ENCODE results near the gene GRID1. TPM values are rescaled to one million over a fixed set of nuclear protein-coding genes. Genes with fewer than 3 reads are reported as not detected.

GRID1 gene
- total RNA-seq, 1 experiment from 2014 or later: 0.37 TPM

- TF ChIP-seq NFYB (CRISPR knock-in tag; conservative IDR thresholded peaks at IDR 0.05; ENCODE audit: low read depth): no peak
- TF ChIP-seq, protein P1, sequence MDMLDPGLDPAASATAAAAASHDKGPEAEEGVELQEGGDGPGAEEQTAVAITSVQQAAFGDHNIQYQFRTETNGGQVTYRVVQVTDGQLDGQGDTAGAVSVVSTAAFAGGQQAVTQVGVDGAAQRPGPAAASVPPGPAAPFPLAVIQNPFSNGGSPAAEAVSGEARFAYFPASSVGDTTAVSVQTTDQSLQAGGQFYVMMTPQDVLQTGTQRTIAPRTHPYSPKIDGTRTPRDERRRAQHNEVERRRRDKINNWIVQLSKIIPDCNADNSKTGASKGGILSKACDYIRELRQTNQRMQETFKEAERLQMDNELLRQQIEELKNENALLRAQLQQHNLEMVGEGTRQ (CRISPR knock-in tag; IDR thresholded peaks at IDR 0.05): no peak
Observed at GRCh38 chr10:86167762-86168128, 198.8 kb downstream of the GRID1 start (continued).

DNA sequence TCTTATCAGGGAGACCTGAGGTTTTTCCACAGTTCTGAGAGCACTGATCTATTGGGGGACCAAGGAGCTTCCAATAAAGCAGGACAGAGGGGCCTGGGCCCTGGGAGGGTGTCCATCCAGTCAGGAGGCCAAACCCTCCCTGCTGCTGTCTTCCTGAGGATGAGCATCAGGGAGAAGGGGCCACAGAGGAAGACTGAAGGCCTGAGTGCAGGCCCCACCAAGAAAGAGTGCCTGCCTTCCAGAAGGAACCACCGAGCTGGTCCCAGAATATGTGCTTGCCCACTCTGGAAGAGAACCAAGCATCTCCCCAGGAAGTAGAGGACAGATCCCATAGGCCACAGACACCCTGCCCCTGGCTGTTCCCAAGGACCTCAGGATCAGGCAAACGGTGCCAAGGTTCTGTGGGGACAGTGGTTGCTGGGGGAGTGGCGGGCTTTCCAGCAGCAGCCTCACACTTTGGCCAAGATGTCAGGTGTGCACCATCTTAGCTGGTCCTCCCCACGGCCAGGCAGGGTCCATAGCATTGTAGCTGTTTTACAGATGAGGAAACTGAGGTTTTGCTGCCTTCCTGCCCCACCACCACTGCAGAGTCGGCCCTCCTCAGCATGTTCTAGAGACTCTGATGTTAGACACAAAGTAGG lies 199.4 kb downstream of the GRID1 start:
- no peaks in the 10 kb centered on the region for H3K4me1 Mint-ChIP-seq
- no peak for ATAC-seq
- H3K36me3 Mint-ChIP-seq: no peaks in the 10 kb centered on the region
- no peaks in the 10 kb centered on the region; the same call in 1 of the 2 replicates for H3K27me3 Mint-ChIP-seq (ENCODE audit: low read depth)
- no peak overlapping the region for H3K4me3 Mint-ChIP-seq
- TF ChIP-seq SP1 (CRISPR knock-in tag; conservative IDR thresholded peaks at IDR 0.05): no peak
- TF ChIP-seq ZNF317 (CRISPR knock-in tag; IDR thresholded peaks at IDR 0.05; ENCODE audit: borderline replicate concordance, low read depth): no peak
- TF ChIP-seq JAZF1 (CRISPR knock-in tag; IDR thresholded peaks at IDR 0.05): no peak
- TF ChIP-seq, protein P2, sequence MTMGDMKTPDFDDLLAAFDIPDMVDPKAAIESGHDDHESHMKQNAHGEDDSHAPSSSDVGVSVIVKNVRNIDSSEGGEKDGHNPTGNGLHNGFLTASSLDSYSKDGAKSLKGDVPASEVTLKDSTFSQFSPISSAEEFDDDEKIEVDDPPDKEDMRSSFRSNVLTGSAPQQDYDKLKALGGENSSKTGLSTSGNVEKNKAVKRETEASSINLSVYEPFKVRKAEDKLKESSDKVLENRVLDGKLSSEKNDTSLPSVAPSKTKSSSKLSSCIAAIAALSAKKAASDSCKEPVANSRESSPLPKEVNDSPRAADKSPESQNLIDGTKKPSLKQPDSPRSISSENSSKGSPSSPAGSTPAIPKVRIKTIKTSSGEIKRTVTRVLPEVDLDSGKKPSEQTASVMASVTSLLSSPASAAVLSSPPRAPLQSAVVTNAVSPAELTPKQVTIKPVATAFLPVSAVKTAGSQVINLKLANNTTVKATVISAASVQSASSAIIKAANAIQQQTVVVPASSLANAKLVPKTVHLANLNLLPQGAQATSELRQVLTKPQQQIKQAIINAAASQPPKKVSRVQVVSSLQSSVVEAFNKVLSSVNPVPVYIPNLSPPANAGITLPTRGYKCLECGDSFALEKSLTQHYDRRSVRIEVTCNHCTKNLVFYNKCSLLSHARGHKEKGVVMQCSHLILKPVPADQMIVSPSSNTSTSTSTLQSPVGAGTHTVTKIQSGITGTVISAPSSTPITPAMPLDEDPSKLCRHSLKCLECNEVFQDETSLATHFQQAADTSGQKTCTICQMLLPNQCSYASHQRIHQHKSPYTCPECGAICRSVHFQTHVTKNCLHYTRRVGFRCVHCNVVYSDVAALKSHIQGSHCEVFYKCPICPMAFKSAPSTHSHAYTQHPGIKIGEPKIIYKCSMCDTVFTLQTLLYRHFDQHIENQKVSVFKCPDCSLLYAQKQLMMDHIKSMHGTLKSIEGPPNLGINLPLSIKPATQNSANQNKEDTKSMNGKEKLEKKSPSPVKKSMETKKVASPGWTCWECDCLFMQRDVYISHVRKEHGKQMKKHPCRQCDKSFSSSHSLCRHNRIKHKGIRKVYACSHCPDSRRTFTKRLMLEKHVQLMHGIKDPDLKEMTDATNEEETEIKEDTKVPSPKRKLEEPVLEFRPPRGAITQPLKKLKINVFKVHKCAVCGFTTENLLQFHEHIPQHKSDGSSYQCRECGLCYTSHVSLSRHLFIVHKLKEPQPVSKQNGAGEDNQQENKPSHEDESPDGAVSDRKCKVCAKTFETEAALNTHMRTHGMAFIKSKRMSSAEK (CRISPR knock-in tag; IDR thresholded peaks at IDR 0.05; ENCODE audit: borderline replicate concordance): no peak
- no peak for TF ChIP-seq ZMAT4 (CRISPR knock-in tag; IDR thresholded peaks at IDR 0.05)
- TF ChIP-seq, protein P3, sequence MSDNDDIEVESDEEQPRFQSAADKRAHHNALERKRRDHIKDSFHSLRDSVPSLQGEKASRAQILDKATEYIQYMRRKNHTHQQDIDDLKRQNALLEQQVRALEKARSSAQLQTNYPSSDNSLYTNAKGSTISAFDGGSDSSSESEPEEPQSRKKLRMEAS (CRISPR knock-in tag; IDR thresholded peaks at IDR 0.05): no peak
- no peak for TF ChIP-seq ZBTB43 (CRISPR knock-in tag; IDR thresholded peaks at IDR 0.05)
- TF ChIP-seq OVOL2 (CRISPR knock-in tag; IDR thresholded peaks at IDR 0.05; ENCODE audit: borderline replicate concordance): no peak
- no peak for TF ChIP-seq GTF2I (CRISPR knock-in tag; conservative IDR thresholded peaks at IDR 0.05)
- no peak for TF ChIP-seq ZNF423 (CRISPR knock-in tag; IDR thresholded peaks at IDR 0.05)
- no peak for TF ChIP-seq TP53 (CRISPR knock-in tag; IDR thresholded peaks at IDR 0.05)
- TF ChIP-seq FOXK1 (CRISPR knock-in tag; IDR thresholded peaks at IDR 0.05): no peak
- TF ChIP-seq RORB (CRISPR knock-in tag; IDR thresholded peaks at IDR 0.05): no peak
- TF ChIP-seq, protein P4, sequence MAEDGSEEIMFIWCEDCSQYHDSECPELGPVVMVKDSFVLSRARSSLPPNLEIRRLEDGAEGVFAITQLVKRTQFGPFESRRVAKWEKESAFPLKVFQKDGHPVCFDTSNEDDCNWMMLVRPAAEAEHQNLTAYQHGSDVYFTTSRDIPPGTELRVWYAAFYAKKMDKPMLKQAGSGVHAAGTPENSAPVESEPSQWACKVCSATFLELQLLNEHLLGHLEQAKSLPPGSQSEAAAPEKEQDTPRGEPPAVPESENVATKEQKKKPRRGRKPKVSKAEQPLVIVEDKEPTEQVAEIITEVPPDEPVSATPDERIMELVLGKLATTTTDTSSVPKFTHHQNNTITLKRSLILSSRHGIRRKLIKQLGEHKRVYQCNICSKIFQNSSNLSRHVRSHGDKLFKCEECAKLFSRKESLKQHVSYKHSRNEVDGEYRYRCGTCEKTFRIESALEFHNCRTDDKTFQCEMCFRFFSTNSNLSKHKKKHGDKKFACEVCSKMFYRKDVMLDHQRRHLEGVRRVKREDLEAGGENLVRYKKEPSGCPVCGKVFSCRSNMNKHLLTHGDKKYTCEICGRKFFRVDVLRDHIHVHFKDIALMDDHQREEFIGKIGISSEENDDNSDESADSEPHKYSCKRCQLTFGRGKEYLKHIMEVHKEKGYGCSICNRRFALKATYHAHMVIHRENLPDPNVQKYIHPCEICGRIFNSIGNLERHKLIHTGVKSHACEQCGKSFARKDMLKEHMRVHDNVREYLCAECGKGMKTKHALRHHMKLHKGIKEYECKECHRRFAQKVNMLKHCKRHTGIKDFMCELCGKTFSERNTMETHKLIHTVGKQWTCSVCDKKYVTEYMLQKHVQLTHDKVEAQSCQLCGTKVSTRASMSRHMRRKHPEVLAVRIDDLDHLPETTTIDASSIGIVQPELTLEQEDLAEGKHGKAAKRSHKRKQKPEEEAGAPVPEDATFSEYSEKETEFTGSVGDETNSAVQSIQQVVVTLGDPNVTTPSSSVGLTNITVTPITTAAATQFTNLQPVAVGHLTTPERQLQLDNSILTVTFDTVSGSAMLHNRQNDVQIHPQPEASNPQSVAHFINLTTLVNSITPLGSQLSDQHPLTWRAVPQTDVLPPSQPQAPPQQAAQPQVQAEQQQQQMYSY (CRISPR knock-in tag; IDR thresholded peaks at IDR 0.05): no peak
- no peak for TF ChIP-seq ETV6 (CRISPR knock-in tag; IDR thresholded peaks at IDR 0.05)
- no peak for TF ChIP-seq CBFB (CRISPR knock-in tag; IDR thresholded peaks at IDR 0.05; ENCODE audit: low read depth)
- H3K27ac Mint-ChIP-seq: no peak overlapping the region
- no peaks in the 10 kb centered on the region for H3K9me3 Mint-ChIP-seq
- ChIA-PET POLR2A (no interaction called here), CTCF (interaction anchor here (1.1 kb wide), 1 partner anchor 11 kb away, joined by 3 read pairs; no protein-coding TSS in a partner anchor)
- no peak for DNase-seq (ENCODE audit: low spot score)

Measured in WTC11 (cell line).